ENCODE results near the gene PSMG3. TPM values are rescaled to one million over a fixed set of nuclear protein-coding genes. Genes with fewer than 3 reads are reported as not detected.
A peak's percentile ranks its signal among the peaks of the same experiment; 100 is the strongest.

The PSMG3 gene
- total and polyA plus RNA-seq, 8 donors, result 19.8 to 31.2 (median 25.1) TPM

GRCh38 chr7:1572111-1572822, 2.4 kb upstream of the PSMG3 start:
- H3K36me3 ChIP-seq, result peaks cover 0 to 9% of the 10 kb centered on the region in 2 donors
- no peaks in the 10 kb centered on the region for H3K9me3 ChIP-seq
- DNase-seq (no peak), ATAC-seq (no peak)
- H3K27me3 ChIP-seq, result no peaks in the 10 kb centered on the region
- no peak overlapping the region for H3K4me3 ChIP-seq
- intact Hi-C loops (cut with DNase I), result no loop called here
- TF ChIP-seq CTCF (IDR thresholded peaks at IDR 0.05), result no peak
- H3K27ac ChIP-seq, result no peak overlapping the region
- peaks cover 13 to 28% of the 10 kb centered on the region in 2 donors for H3K4me1 ChIP-seq

- ATAC-seq (no peak), DNase-seq (no peak)
- intact Hi-C loops (cut with DNase I), result no loop called here
- H3K27me3 ChIP-seq, result no peaks in the 10 kb centered on the region
- H3K4me1 ChIP-seq, result peaks cover 13 to 28% of the 10 kb centered on the region in 2 donors
- H3K9me3 ChIP-seq, result no peaks in the 10 kb centered on the region
- peak overlapping the region; percentile 90 to 97 for H3K4me3 ChIP-seq
- H3K27ac ChIP-seq, result peak overlapping the region; percentile 95 to 96
- peaks cover 0 to 33% of the 10 kb centered on the region in 2 donors for H3K36me3 ChIP-seq
- no peak for TF ChIP-seq CTCF (IDR thresholded peaks at IDR 0.05)
Observed at GRCh38 chr7:1569440-1569832, 396 bp downstream of the PSMG3 start.

GRCh38 chr7:1569016-1569415, 816 bp downstream of the PSMG3 start:
- peaks cover 0 to 33% of the 10 kb centered on the region in 2 donors for H3K36me3 ChIP-seq
- peaks cover 13 to 28% of the 10 kb centered on the region in 2 donors for H3K4me1 ChIP-seq
- no peaks in the 10 kb centered on the region for H3K27me3 ChIP-seq
- H3K4me3 ChIP-seq, result peak overlapping the region; percentile 90 to 97
- DNase-seq (peak in 1 of 4 donors; percentile 54), ATAC-seq (no peak)
- no peak for TF ChIP-seq CTCF (IDR thresholded peaks at IDR 0.05)
- intact Hi-C loops (cut with DNase I), result no loop called here
- H3K9me3 ChIP-seq, result no peaks in the 10 kb centered on the region
- peak overlapping the region in 1 of 2 donors; percentile 96 for H3K27ac ChIP-seq

GRCh38 chr7:1567896-1568510, 1.8 kb downstream of the PSMG3 start:
- H3K27me3 ChIP-seq, result no peaks in the 10 kb centered on the region
- intact Hi-C loops (cut with DNase I), result no loop called here
- H3K27ac ChIP-seq, result no peak overlapping the region
- no peak for TF ChIP-seq CTCF (IDR thresholded peaks at IDR 0.05)
- peaks cover 0 to 33% of the 10 kb centered on the region in 2 donors for H3K36me3 ChIP-seq
- H3K4me3 ChIP-seq, result peak overlapping the region in 1 of 2 donors; percentile 90
- H3K9me3 ChIP-seq, result no peaks in the 10 kb centered on the region
- H3K4me1 ChIP-seq, result peaks cover 13 to 28% of the 10 kb centered on the region in 2 donors
- ATAC-seq, result no peak
- DNase-seq, result peak in 2 of 4 donors; percentile 39 to 63

GRCh38 chr7:1567049-1567771, 2.6 kb downstream of the PSMG3 start:
- Histone ChIP-seq H3K36me3 (peaks cover 0 to 33% of the 10 kb centered on the region in 2 donors), H3K27me3 (no peaks in the 10 kb centered on the region), H3K4me1 (peaks cover 13 to 28% of the 10 kb centered on the region in 2 donors), H3K9me3 (no peaks in the 10 kb centered on the region), H3K4me3 (no peak overlapping the region), H3K27ac (no peak overlapping the region)
- TF ChIP-seq CTCF (IDR thresholded peaks at IDR 0.05), result no peak
- ATAC-seq (no peak), DNase-seq (peak in 1 of 4 donors; percentile 61)
- intact Hi-C loops (cut with DNase I), result no loop called here
